ENCODE results near the gene RFTN1.

Gene RFTN1

DNA sequence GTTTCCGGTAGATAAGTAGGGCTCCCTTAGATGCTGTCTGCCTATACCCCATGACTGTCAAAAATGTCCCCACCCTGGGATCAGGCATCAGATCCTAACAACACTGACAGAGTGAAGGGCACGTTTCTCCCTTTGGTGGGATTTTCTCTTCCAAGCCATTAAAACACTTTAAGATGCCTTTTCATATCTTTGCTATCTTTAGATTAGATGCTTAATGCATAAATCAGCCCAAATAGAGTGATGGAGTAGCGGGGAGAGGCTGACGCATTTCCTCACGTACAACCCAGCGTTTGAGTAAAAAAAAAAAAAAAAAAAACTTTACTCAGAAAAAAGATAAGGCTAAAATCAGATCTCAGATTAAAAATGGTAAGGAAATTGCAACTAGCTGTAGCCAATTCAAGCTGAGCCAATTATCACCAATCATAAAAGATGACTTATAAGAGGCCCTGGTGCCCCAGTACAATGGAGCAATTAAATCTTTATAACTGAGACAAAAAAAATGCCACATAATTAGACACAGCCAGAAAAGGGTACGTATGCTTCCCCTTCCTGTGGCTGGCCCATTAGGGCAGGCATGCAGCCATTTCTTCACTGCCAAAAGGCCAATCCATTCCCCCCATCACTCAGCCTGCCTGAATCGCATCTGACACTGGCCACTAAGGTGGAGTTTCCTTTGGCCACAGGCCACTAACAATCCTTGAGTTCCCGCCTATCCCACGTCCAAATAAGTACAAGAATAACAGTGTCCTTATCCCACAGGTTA, 45.0 kb downstream of the RFTN1 start:
- no peak for DNase-seq (ENCODE audit: insufficient read length, low spot score)
- no peak for FAIRE-seq

DNA sequence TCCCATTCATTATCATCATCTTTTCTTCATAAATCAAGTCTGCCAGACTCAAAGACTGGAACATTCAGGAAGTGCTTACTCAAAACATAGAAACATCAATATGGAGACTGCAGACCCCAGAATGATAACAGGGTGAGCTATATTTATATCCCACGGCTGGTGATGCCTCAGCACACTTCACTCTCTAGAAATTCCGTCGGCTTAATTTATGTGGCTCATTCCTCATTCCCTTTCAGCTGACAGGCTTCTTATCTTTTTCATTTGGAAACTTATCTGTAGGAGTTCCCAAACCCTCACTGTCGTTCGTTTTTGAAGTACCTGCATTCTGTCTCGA, 45.5 kb downstream of the RFTN1 start:
- FAIRE-seq, result peak; percentile 84

DNA sequence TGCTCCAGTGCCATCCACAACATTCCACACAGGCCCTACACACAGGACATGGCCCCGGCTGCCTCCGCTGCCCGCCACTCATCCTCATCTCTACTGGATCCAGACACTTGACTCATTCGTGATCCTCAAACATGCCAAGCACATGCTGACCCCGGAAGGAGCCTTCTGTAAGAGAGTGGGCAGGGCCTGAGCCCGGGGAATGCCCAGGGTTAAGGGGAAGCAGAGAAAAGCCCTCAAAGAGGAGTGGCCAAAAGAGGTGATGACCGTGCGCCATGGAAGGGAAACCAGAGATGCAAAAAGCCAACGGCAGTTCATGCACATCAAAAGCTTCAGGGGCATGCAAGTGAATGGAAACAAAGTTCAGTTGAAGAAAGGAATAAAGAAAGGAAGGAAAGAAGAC, 46.1 kb downstream of the RFTN1 start:
- DNase-seq (ENCODE audit: insufficient read length, low spot score), result peak; percentile 27
- peak; percentile 84 for FAIRE-seq

More for the DNA sequence above, 45.5 kb downstream of the RFTN1 start:
- no peak for DNase-seq (ENCODE audit: insufficient read length, low spot score)

DNA sequence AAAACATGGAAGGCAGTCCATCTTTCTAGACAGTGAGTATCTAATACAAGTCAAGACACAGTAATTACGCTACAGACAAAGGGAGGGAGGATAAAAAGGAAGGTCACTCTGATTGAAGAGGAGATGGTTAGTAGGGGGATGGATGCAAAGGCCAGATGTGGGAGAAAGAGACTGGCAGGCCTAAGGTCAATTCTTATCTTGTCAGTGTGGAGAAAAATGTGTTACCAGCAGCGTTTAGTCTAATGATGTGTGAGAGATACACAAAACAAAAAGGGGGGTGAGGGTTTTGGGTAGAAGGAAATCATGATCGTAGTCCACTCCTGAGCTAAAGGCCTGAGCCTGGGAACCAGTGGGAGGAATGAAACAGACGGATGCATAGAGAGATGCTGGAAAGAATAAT, 46.7 kb downstream of the RFTN1 start:
- DNase-seq (ENCODE audit: insufficient read length, low spot score), result no peak
- no peak for FAIRE-seq

DNA sequence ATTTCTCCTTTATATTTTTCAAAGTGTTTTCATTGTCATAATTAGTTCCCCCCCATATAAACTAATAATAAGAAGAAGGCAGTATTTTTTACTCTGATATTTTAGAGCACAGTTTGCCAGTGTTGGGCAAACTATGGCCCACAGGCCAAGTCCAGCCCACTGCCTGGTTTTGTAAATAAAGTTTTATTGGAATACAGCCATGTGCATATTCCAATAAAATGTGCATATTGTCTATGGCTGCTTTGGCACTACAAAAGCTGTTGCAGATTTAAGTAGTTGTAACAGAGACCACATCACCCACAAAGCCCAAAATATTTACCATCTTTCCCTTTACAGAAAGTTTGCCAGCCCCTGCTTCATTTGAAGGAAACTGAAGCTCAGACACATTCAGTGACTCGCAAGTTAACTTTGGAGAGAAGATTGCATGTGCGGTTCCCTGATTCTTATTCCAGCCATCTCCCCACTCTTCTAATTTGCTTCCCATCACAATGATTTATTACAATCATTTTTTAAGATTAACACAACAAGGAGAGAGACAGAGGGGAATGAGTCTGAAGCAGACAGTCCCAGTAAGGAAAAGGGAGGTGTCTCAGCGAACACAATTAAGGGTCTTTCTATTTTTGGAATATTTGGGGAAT, 48.9 kb downstream of the RFTN1 start:
- no peak for FAIRE-seq

DNA sequence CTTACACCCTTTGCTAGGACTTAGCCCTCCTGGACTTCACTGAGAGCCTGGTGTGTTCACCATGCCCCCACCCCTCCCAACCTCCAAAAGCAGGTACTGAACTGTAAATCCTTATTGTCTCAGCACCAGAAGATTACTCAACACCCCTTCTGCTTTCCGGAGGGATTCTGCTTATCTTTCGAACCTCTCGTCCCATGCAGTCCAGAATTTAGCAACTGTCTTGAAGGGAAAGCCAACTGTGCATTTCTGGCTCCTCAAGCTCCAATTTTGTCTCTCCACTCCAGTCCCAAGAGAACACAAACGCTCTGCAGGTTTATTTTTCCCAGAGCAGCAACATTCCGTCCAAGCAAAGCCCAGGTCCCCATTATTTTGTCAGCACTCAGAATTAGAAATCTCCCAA, 49.6 kb downstream of the RFTN1 start:
- DNase-seq (ENCODE audit: insufficient read length, low spot score), result no peak
- FAIRE-seq, result no peak

More for the DNA sequence above, 48.9 kb downstream of the RFTN1 start:
- no peak for DNase-seq (ENCODE audit: insufficient read length, low spot score)

DNA sequence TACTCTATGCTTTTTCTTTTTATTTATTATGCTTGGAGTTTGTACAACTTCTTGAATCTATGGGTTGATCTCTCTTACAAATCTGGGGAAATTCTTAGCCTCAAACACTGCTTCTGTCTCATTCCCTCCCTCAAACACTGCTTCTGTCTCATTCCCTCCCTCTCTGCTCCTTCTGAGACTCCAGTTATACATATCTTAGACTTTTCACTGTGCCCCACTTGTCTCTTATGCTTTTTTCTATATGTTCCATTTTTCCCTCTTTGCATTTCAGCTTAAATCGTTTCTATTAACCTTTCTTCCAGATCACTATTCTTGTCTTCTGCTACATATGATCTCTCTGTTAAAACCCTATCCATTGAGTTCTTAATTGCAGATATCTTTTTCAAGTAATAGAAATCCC, 50.4 kb downstream of the RFTN1 start:
- DNase-seq (ENCODE audit: insufficient read length, low spot score) (no peak), FAIRE-seq (no peak)

DNA sequence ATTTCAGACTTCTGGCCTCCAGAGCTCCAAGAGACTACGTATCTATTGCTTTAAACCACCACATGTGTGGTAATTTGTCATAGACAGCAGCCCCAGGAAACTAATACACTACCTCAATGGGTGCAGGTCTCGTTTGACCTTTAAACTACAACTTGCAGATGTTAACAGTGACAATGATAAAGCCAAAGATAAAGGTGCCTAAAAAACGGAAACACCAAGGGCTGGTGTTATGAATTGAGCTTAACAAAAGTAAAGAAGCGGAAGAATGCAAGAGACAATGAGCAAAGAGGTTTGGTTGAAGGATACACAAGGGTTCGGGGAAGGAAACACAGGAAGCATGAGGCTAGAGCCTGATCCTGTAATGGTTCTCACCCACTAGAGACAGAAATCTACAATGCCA, 50.8 kb downstream of the RFTN1 start:
- DNase-seq (ENCODE audit: insufficient read length, low spot score) (no peak), FAIRE-seq (peak; percentile 59)

DNA sequence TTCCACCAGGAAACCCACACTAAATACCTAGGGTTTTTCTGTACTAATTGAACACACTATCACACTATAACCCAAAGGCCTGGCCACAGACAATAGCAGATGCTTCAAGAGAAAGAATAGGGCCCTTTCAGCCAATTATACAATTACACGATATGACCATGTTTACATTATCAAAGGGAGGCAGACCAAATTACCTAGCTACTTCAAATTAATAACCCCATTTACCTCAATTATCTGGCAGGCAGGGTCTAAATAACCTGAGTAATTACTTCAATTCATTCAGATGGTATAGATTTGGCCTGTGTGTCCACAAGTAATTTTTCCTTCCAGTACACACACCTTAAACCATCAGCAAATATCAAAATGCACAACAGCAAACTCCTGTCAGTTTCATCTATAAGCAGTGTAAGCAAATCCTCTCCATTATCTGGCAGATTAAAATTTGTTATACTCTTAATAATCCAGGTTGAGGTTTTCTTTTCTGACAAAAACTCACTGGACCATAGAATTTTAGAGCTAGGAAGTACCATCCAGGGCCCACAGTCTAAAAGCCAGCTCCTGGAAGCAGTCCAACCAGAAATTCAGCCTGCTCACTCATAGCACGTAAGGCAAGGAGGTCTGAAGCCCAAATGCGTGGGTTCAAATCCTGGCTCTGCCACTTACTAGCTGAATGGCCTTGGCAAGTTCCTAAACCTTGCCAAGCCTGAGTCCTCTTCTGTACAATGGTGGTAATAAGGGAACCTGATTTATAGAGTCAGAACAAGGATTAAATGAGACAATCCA, 51.8 kb downstream of the RFTN1 start:
- DNase-seq (ENCODE audit: insufficient read length, low spot score) (no peak), FAIRE-seq (no peak)

DNA sequence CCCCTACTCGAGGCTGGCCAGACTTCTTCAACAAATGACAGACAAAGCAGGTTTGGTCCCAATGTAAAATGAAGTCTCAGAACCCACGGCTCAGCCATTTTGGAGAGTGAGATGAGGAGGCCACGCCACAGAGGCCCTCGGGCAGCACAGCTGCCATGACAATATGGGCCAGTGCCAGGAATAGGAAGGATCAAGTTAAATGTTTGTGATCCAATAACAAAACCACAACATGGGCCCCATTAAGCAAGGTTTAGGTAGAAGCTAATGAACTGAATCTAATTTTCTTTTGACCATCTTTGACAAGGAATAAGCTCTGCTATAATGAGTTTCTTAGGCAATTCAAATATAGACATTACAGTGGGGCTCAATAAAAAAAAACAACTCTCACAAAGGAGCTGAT, 52.6 kb downstream of the RFTN1 start:
- no peak for DNase-seq (ENCODE audit: insufficient read length, low spot score)
- FAIRE-seq, result no peak

DNA sequence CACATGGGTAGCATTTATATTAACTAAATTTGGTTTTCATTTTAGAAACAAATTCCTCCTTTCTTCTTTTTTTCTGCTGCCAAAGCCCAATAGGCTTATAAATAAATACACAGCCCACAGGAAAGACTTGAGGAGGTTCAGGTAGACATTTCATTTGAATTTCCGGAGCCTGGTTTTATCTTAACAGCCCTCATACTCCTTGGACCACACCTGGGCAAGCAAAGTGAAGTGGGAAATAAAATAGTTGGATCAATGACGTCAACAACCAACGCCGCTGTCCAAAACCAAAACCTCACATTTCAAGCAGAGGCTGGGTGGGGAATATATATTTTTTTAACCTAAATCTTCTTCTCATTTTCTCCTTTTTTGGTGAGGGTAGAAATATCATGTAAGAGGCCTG, 53.2 kb downstream of the RFTN1 start:
- FAIRE-seq, result no peak
- no peak for DNase-seq (ENCODE audit: insufficient read length, low spot score)

DNA sequence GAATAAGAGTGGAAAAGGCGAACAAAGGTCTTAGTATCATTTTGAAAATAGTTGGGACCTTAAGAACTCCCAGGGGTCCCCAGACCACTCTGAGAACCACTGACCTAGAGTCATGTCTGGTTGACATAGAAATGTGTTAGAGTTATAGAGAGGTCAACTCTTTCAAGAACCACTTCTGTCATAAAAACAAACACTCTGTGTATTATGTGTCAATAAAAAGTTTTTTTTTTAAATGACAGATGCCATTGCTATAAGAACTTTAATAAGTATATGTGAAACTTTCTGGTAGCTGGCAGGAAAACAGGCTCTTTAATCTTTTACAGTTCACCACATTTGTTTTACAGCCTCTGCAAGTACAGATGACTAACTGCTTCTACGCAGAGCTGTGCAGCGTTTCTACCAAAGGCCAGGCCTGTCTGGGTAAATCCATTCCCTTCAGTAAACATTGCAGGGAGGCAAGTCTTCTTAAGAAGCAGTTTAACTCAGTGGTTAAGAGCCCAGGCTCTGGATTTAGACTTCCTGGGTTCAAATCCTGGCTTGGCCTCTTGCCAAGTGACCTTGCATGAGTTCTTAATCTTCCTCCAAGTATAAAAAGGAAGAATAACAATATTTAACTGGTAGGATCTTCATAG, 56.6 kb downstream of the RFTN1 start:
- no peak for DNase-seq (ENCODE audit: insufficient read length, low spot score)
- FAIRE-seq, result no peak

DNA sequence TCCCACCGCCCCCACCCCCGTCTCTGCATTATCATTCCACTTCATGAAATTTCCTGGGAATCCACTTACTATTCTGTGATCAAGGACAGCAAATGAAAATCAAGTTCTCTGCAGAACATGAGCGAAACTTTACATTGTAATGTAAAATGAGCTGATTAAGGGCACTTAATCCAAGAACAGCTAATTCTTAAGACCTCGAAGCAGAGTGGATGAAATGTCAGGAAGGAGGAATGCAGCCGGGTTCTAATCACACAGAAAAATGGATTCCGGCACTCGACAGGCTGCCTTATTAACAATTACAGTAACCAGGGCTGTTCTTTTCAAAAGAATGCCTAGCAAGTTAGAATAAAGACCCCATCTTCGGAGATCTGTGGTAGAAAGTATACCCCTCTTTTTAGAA, 57.5 kb downstream of the RFTN1 start:
- FAIRE-seq (no peak), DNase-seq (ENCODE audit: insufficient read length, low spot score) (no peak)

DNA sequence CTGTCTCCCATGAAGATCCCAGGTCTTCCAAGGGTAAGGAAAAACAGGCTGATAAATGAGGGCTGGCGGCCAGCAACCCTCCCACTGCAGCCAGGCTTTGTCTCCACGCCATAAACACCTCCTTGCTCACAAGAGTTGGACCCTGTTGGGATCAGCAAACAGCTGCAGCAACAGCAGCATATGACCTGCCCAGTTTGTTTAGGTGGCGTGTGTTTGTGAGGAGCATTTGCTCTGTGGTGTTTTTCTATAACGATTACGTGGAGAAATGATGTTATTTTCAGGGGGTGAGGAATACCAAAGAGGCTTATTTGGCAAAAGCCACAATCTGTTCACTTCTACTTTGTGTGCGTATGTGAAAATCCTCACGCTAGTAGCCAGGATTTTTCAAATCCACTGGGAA, 58.5 kb downstream of the RFTN1 start:
- DNase-seq (ENCODE audit: insufficient read length, low spot score) (no peak), FAIRE-seq (no peak)

DNA sequence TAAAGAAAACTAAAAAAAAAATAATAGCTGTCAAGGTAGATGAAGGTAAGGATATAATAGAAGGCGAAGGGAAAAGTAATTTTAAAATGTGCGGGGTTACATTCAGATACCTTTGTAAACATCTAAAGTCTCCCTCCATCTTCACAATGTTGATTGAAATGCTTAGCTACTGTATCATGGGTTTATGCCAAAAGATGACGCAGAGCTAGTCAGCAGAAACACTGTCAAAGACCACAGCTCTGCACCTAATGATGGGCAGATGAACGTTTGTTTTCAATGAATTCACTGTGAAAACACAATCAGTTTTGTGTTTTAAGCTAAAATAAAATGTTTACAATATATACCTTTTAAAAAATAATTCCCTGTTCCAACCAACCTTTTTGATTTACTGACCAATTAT, 61.2 kb downstream of the RFTN1 start:
- FAIRE-seq (no peak), DNase-seq (ENCODE audit: insufficient read length, low spot score) (no peak)

DNA sequence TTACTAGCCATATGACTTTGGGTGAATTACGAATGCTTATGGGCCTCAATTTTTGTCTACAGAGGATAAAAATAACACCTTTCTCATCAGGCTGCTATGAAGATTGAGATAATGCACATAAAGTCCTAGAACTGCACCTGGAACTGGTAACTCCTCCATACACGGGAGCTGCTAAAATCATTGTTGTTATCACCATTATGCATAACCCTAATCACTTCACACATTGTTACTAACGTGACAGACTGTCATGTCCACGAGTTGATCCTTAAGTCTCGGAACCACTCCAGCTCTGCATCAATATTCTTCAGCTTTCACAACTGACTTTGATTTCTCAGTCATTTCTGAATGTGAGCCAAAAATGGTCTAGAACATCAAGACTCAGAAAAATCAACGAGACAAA, 64.1 kb downstream of the RFTN1 start:
- DNase-seq (ENCODE audit: insufficient read length, low spot score) (no peak), FAIRE-seq (no peak)

DNA sequence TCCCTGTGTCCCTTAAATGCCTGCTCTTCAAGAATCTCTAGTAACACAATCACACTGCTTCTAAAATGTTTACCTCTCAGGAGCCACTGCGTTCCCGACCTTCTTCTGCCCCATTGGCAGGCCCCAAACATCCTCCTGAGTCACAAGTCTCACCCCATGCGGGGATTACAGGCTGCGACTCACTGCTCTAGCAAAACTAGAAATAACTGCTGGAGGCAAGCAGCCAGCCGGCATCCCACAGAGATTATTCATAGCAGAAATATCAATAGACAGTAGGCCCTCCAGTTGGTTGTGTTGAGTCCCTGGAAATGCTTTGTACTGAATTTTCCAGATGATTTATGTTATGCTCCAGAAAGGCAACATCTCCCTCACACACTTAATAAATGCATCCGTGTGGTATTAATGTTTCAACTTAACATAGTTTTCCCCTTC, 64.8 kb downstream of the RFTN1 start:
- no peak for DNase-seq (ENCODE audit: insufficient read length, low spot score)
- FAIRE-seq, result peak; percentile 61

DNA sequence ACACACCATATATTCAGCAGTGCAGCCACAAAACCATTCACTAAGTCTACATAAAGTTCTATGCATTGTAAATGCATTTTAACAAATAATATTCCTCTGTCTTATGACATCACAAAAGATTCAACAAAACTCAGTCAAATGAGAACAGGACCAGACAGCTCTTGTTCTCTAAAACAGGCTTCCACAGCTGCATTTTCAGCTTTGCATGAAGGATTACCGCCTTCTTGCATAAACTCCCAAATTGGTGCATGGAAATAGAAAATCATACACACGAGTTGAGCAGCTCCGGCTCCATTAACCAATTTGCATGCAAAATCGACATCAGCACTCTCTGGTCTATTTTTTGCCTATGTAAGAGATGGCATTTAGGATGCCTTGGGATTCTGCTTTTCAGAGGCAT, 66.4 kb downstream of the RFTN1 start:
- DNase-seq (ENCODE audit: insufficient read length, low spot score), result no peak
- FAIRE-seq, result no peak

DNA sequence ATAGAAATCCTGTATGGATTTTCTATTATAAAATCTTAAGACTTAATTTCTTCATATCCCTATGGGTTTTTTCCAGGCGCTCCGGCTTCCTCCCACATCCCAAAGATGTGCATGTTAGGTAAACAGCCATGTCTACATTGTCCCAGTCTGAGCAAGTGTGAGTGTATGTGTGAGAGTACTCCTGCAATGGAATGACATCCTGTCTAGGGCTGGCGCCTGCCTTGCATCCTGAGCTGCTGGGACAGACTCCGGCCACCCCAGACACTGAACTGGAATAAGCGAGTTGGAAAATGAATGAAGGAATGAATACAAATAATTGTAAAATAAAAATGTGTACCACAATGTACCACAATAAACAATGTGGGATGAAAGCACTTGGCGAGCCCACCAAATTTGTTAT, 69.2 kb downstream of the RFTN1 start:
- no peak for FAIRE-seq

DNA sequence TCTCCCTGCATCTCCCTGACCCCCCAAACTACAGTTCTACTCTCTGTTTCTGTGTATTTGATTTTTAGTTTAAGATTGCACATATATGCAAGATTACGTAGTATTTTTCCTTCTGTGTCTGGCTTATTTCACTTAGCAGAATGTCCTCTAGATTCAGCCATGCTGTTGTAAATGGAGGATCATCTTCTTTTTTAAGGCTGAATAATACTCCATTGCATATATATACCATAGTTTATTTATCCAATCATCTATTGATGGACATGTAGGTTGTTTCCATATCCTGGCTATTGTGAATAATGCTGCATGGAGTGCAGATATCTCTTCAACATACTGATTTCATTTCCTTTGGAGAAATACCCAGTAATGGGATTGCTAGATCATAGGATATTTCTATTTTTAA, 70.8 kb downstream of the RFTN1 start:
- FAIRE-seq (peak; percentile 78), DNase-seq (ENCODE audit: insufficient read length, low spot score) (no peak)

More for the DNA sequence above, 69.2 kb downstream of the RFTN1 start:
- no peak for DNase-seq (ENCODE audit: insufficient read length, low spot score)

DNA sequence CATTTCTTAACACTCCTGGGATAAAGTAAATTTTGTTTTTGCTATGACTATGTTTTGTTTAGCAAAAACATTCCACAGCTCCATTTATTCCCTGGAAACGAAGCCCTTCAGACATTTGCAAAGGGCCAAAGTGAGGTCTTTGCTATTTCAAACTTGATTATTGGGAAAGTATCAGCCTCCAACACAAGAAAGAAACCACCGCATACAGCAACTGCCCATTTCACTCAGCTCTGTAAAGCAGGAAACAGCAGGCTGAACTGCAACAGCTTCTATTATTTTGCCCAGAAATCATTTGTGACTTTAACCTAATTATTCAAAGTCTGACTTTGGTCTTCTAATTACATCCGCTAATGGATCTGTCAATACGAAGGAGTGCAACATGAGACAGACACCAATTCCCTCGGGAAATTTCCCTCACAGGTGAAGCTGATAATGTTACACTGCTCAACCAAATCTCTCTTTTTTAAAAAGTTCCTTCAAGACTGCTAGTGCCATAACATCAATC, 72.1 kb downstream of the RFTN1 start:
- FAIRE-seq, result peak; percentile 74
- DNase-seq (ENCODE audit: insufficient read length, low spot score), result no peak
